ENCODE data around the gene RIPK3.
"Not testable (repeated sequence)": the region's sequence is repeated elsewhere in the genome, so short reads cannot be mapped to it uniquely, and the experiment has no call there.

Gene RIPK3

GRCh38 chr14:24377126-24377525, 37.3 kb upstream of the RIPK3 start:
- H3K27ac ChIP-seq, result no peak overlapping the region

GRCh38 chr14:24376448-24377070, 36.8 kb upstream of the RIPK3 start:
- no peak for TF ChIP-seq ZFX (IDR thresholded peaks at IDR 0.05)
- TF ChIP-seq CTCF (conservative IDR thresholded peaks at IDR 0.05), result no peak

More at GRCh38 chr14:24377126-24377525, 37.3 kb upstream of the RIPK3 start:
- TF ChIP-seq ZFX (IDR thresholded peaks at IDR 0.05) (no peak), CTCF (conservative IDR thresholded peaks at IDR 0.05) (no peak)

GRCh38 chr14:24372701-24373416, 33.1 kb upstream of the RIPK3 start:
- H3K27ac ChIP-seq, result no peak overlapping the region
- no peak for TF ChIP-seq CTCF (conservative IDR thresholded peaks at IDR 0.05)
- no peak for TF ChIP-seq ZFX (IDR thresholded peaks at IDR 0.05)

More at GRCh38 chr14:24376448-24377070, 36.8 kb upstream of the RIPK3 start:
- H3K27ac ChIP-seq, result no peak overlapping the region

GRCh38 chr14:24371605-24372004, 31.8 kb upstream of the RIPK3 start:
- not testable (repeated sequence) for H3K27ac ChIP-seq

- TF ChIP-seq ZFX (IDR thresholded peaks at IDR 0.05) (no peak), CTCF (conservative IDR thresholded peaks at IDR 0.05) (no peak)
- H3K27ac ChIP-seq, result no peak overlapping the region
These were observed 31.0 kb upstream of the RIPK3 start for GRCh38 chr14:24370748-24371147.

GRCh38 chr14:24369907-24370687, 30.3 kb upstream of the RIPK3 start:
- TF ChIP-seq ZFX (IDR thresholded peaks at IDR 0.05) (no peak), CTCF (conservative IDR thresholded peaks at IDR 0.05) (no peak)
- H3K27ac ChIP-seq, result no peak overlapping the region

- H3K27ac ChIP-seq, result no peak overlapping the region
- no peak for TF ChIP-seq ZFX (IDR thresholded peaks at IDR 0.05)
- no peak for TF ChIP-seq CTCF (conservative IDR thresholded peaks at IDR 0.05)
These were observed 29.7 kb upstream of the RIPK3 start for GRCh38 chr14:24369463-24369862.

Measured in C4-2B (cell line).